Ovary (tissue), 3 donors: Measurements from ENCODE around the gene PTPRG.

Source experiments
- EP300 ChIP-seq: sonication (generic); formaldehyde crosslinking; IDR thresholded peaks from one replicate; pipeline ENCODE4 v1.6.1; 2017; ENCODE audit warnings: antibody characterized with exemption
- POLR2A ChIP-seq: fragments of 450-650 bp; IDR thresholded peaks from one replicate; pipeline ENCODE4 v1.6.1; 2017; ENCODE audit warnings: antibody characterized with exemption, mild to moderate bottlenecking, moderate library complexity
- TF ChIP-seq, protein P1 (sequence below), 3 donors: fragments of 450-650 bp in 2 of 3; fragments of 200-600 bp in 1 of 3; IDR thresholded peaks; one replicate each; pipeline versions ENCODE4 v1.5.1 to v1.8.0; 2016 to 2022; ENCODE audit warnings: antibody characterized with exemption in 3 of 3, mild to moderate bottlenecking in 1 of 3
- donor health status: DM: no; HTN: no; CAD: no.

DNA sequence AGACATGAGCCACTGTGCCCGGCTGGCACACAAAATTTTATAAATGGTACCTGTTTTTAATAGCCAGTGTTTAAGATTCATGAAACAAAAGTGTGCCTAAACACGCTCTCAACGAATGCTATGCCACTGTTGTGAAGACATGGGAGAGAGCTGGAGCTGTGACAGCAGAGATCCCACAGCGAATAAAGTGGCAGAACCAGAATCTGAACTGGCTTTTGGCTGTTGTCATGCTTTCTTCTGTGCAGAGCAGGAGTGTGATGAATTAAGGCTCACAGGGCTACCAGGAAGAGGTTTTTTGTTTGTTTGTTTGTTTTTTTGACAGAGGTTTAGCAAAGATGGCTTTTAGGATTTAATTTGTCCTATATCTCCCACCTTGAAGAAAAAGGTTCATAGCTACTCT lies 14.5 kb downstream of the PTPRG start:
- TF ChIP-seq, protein P1, sequence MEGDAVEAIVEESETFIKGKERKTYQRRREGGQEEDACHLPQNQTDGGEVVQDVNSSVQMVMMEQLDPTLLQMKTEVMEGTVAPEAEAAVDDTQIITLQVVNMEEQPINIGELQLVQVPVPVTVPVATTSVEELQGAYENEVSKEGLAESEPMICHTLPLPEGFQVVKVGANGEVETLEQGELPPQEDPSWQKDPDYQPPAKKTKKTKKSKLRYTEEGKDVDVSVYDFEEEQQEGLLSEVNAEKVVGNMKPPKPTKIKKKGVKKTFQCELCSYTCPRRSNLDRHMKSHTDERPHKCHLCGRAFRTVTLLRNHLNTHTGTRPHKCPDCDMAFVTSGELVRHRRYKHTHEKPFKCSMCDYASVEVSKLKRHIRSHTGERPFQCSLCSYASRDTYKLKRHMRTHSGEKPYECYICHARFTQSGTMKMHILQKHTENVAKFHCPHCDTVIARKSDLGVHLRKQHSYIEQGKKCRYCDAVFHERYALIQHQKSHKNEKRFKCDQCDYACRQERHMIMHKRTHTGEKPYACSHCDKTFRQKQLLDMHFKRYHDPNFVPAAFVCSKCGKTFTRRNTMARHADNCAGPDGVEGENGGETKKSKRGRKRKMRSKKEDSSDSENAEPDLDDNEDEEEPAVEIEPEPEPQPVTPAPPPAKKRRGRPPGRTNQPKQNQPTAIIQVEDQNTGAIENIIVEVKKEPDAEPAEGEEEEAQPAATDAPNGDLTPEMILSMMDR (IDR thresholded peaks at IDR 0.05): no peak
- TF ChIP-seq POLR2A (no peak), EP300 (no peak)
